ENCODE data around the gene PDZD2.
"Not testable (repeated sequence)": the region's sequence is repeated elsewhere in the genome, so short reads cannot be mapped to it uniquely, and the experiment has no call there.

The PDZD2 gene

DNA sequence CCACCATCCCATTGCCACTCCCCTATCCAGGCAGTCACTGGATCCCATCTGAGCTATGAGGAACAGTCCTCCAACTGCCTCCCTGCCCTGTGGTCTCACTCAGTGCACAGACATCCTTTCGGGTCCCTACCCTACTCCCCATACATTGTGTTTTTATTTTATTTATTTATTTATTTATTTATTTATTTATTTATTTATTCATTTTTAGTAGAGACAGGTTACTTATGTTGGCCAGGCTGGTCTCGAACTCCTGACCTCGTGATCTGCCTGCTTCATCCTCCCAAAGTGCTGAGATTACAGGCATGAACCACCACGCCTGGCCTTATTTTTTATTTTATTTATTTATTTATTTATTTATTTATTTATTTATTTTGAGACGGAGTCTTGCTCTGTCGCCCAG is 137.4 kb downstream of the PDZD2 start:
- DNase-seq: not testable (repeated sequence)

DNA sequence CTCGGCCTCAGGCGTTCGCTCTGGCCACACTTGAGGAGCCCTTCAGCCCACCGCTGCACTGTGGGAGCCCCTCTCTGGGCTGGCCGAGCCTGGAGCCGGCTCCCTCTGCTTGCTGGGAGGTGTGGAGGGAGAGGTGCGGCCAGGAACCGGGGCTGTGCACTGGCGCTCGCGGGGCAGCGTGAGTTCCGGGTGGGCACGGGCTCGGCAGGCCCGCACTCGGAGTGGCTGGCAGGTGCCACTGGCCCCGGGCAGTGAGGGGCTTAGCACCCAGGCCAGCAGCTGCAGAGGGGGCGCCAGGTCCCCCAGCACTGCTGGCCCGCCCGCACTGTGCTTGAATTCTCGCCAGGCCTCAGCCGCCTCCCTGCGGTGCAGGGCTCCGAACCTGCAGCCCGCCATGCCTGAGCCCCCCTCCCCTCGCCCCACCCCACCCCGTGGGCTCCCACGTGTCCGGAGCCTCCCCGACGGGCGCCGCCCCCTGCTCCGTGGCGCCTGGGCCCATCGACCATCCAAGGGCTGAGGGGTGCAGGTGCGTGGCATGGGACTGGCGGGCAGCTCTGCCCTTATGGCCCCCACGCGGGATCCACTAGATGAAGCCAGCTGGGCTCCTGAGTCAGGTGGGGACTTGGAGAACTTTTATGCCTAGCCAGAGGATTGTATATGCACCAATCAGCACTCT is 138.2 kb downstream of the PDZD2 start:
- no peak for DNase-seq

DNA sequence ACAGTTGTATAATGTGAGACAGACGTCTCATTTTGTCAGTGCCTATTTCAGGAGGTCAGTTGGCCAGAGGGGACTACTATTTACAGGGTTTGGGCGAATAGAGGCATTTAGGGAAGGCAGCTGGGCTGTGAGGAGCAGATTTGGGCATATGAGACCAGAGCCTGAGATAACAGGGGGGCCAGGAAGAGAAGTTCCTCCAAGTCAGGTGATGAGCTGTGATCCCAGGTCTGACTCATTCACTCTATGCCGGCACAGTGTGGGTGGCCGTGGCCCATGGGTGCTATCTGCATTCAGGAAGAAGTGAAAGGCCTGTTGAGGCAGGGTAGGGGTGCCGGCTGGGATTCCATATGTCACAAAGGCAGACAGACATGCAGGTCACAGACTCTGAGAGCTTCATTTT is 142.8 kb downstream of the PDZD2 start:
- DNase-seq: no peak

DNA sequence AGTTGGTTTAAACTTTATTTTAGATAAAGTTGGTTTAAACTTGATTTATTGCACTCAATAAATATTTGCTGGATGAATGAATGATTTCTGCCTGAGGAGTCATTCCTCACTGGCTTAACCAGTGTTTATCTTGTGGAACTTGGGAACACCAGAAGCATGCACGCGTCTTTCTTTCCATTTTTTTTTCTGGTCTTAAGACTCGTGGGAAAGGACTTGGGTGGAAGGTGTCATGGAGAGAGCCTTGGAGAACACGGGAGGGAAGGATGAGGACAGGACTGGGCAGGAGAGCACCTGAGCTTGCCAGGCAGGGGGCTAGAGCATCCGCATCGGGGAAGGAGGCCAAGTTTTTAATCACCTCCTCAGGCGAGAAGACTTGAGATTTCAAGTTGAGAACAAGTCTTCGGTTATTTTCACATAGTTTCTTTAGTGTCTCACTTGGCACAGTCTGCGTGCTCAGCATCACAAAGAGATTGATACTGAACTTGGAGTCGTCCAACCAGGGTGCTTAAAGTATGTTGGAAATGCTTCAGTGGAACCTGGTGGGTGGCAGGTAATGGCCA is 144.2 kb downstream of the PDZD2 start:
- no peak for DNase-seq

DNA sequence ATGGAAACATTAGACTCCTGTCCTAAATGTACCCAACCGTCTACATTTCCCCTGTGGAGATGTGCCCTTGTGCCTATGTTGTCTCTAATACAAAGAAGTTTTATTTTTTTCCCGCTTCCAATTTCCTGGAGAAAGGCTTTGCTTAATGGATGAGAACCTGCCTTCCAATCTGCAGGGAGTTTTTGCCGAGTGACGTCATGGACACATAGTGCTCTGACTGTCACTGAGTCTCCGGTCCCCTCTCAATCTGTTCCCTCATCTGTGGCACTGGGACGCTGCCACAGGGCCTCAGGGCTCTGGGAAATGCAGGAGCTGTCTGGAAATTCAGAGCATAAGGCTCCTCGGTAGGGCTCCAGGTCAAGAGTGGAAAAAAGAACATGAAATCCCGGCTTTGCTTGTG is 144.8 kb downstream of the PDZD2 start:
- DNase-seq: no peak

DNA sequence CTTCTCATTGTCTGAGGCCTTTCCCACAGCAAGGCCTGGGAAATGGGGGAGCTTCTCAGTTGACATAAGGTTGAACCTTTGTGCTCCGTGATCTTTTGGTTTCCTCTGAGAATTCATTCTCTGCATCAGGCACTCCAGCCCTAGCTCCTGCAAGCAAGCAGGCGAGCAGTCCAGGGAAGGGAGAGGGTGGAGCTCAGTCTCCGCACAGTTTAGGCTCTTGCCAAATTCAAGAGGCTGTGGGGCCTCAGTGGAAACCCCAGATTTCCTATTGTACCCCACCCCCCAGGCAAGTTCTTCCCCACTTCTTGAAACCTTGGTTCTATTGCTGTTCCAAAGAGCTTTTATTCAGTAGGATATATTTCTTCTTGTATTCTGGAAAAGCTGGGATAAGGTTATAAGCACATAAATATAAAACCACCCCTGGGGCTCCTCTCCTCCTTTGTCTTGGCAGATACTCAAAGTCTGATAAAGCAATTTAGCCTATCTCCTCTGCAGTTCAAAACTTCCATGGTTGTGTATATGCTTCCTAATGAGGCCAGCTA is 147.2 kb downstream of the PDZD2 start:
- no peak for DNase-seq

DNA sequence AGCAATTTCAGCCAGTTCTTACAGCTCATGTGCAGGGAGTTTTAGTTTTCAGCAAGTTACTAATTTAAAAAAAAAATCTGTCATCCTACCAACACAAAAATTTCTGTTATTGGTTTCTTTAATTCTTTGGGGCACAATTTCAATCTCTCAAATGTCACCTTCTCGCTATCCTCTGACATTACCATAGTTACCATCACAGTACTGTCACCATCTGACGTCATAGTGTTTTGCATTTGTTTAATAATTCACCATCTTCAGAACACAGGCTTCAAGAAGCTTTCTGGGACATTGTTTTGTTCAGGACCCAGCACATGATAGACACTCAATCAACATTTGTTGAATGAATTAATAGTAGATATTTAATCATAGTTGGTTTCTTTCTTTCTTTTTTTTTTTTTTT is 155.1 kb downstream of the PDZD2 start:
- DNase-seq: no peak

DNA sequence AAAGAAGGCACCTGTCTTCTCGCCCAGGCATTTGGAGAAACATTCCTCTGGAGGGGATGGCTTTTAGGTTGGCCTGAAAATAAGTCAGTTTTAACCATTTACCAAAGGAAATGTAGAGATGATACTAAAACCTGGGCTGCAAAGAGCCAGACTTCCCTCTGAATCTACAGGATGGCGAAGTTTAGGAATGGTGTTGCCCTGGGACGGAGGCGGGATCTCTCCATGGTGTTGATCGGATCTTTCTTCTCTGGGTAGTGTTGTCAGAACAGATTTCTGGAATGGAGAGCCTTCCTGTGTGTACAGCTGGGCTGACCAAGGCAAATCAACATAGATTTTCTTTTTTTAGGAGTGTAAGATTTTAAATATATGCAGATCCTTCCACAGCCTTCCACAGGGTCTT is 159.2 kb downstream of the PDZD2 start:
- no peak for DNase-seq

DNA sequence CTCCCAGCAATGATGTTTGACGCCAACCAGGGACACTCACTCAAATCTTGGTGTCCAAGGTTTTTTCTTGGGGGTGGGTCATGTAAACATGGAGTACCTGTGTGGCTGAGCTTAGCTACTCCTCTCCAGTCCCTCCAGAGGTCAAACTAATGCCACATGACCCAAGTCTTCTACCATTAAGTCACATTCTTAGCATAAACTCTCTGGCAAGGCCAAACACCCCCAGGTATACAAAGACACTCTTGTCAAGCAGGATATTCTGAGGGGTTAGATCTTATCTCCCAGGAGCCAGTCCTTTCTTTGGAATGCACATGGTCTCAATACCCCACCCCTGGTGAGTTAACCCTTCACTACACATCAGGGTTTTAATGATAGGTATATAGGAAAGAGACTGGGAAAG is 161.4 kb downstream of the PDZD2 start:
- DNase-seq: no peak

DNA sequence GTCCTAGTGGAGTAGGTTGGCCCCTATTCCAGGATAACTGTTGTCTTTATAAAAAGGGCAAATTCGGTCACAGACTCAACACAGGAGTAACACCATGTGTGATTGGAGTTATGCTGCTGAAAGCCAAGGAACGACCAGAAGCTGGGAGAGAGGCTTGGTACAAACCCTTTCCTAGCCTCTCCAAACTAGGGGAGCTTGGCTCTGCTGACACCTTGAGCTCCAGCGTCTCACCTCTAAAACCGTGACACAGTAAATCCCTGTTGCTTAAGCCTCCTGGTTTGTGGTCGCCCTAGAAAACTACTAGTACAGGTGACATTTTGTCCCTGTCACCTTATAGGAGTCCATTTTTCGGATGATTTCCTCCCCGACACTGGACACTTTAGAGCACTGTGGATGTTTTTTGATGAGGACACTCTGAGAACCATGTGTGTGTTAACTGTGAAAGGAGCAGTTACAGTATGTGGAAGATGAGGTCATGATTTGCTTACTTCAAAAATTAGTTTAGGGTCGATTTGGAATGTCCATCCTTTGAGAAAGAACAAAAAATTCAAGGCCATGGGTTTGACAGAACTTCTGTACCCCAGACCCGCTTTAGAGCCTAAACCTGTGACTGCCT is 167.0 kb downstream of the PDZD2 start:
- no peak for DNase-seq

DNA sequence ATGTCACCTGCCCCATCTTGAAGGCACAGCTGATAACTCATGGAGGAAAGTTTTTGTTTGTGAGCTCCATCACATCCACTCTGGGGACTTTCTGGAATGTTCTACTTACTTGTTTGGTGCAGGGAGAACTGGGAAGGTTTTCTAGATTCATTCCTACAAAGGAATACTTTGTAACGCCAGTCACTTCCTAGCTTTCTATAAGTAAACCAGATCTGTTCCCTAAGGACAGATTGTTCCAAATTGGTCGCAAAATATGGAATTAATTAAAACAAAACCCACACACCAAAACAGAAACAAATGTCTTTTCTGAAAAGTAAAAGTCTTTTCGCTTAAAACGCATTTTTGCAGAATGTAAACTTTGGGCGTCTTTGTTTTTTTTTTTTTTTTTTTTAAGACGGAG is 167.6 kb downstream of the PDZD2 start:
- DNase-seq: no peak

DNA sequence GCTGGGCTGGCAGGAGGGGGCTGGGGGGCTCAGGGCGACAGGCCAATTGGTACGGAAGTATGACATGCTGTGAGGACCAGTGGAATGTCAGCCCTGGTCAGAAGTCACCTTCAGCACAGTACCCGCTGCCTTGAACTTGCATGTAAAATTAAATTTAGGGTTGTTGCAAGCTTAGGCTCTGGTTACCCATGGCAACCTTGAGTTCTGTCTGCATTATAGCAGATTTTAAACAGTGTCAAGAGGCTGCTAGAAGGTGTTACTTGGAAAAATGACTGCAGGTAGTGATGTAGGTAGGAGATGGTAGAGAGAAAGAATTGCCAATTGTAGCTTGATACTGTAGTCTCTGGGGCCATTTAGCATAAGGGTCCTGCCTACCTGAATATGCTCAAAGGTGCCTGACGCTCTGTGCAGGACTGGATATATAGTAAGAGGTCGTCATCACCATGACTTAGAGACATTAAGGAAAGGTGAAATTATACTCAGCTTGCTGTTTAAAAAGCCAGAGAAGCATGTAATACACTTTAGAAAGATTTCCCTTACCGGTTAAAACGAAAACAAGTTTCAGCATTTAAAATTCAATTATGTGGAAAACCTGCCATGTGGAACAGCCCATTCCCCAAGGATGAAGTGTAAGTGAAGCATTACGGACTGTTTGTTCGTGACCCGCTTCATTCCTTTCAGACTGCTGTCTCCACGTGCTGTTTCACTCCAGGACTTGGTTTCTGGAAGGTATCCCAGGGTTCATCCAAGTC is 169.0 kb downstream of the PDZD2 start:
- no peak for DNase-seq

DNA sequence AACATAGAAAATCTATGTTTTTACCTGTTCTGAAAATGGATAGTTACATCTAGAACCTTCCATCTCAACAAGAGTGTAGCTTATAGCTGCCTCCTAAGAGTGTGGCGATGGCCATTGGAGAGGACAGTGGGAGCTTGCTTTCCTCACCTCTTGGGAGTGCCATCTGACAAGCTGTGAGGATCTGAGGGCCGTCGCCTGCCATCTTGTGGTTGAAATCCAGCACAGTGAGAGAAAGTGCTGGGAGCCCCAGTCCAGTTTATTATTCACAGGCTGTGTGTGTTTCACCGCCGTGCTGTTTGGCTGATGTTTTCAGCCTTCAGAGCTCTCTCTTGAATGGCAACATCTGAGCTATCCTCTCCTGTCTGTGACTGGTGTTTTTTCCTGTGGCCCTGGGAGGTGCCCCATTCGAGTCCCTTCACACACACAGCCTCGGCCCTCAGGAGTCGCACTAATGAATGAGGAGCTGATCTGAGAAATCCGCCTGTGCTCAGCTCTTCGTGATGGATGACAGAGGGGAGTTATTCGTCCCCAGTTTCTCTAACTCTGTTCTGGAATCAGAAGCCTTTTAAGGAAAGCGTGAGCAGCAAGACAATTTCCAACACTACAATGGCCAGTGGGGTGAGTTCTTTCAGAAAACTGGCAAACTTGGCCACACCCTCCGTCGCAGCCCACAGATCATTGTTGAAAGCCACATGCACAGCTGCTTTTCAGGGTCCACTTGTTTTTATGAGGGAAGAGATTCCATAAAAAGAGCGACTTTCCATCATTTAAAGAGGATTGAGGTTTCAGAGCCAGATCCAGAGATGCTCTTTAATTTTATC is 170.3 kb downstream of the PDZD2 start:
- DNase-seq: peak; percentile 6

DNA sequence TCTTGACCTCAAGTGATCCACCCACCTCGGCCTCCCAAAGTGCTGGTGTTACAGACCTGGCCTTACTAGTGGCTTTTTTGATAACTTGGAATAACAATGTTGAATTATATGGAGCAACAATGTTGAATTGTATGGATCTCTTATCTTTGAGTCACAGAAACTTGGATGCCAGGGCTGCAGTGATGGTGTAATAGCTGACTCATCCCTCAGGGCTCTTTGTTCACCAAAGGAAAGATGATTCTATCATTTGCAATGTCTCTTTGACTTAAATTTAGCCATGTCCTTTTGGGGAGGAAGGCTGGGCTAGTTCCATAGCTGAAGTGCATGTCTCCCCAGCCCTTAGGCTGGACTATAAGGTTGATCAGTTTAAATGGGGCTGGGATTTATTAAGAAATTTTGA is 172.3 kb downstream of the PDZD2 start:
- no peak for DNase-seq

DNA sequence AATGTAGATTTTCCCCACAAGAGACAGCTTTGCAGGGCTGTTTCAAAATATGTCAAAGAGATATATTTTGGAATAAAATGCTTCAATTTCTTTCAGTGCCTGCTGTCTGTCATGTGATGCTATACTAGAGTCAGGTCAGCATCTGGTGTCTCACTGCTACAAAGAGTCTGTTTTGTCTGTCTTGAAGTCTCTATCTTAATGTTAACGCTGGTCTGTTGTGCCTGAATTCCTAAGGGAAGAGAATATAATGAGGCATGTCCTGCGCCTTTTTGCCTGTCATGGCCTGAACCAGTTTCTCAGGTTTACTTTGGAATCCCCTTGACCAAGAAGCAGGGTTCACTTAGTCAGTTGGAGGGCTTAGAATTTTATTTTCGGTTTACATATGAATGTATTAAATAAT is 176.4 kb downstream of the PDZD2 start:
- no peak for DNase-seq

DNA sequence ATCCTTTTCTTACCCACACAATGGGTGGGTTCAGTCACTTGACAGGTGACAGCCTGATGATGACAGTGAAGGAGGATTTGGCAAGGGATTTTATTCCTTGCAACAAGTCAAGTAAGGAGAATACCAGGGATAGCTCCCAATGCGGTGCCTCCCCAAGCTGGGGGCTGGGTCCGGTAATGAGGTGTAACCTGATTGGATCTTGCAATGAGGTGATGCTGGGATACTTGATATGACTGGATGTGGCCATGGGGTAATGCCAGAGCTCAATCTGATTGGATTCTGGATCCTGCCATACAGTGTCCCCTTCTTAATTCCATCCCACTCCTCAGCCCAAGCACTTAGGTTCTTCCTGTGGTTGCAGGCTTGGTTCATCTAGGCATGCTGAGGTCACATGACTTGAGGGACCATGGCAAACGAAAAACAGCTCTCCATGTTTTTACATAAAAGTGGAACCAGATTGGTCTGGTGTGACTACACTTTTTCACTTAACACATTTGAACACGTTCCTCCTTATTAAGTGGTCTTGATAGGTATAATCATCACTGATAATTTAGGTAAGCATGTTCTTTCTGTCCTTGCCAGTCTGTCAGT is 181.1 kb downstream of the PDZD2 start:
- DNase-seq: no peak

DNA sequence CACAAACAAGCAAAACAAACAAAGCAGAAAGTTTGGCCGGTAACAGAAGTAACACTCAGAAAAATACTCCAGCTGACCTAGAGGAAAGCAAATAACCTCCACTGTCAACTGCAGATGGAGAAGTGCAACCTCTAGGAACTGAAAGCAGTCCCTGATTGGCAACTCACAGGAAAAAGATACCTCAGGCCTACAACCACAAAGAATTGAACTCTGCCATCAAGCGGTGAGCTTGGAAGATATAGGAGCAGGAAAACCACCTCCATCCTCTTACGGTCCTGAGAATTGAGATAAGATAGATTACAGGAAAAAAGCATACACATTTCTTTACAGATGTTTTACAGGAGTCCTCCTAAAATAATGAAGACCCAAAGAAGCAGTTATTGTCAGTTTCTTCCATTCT is 184.5 kb downstream of the PDZD2 start:
- no peak for DNase-seq

DNA sequence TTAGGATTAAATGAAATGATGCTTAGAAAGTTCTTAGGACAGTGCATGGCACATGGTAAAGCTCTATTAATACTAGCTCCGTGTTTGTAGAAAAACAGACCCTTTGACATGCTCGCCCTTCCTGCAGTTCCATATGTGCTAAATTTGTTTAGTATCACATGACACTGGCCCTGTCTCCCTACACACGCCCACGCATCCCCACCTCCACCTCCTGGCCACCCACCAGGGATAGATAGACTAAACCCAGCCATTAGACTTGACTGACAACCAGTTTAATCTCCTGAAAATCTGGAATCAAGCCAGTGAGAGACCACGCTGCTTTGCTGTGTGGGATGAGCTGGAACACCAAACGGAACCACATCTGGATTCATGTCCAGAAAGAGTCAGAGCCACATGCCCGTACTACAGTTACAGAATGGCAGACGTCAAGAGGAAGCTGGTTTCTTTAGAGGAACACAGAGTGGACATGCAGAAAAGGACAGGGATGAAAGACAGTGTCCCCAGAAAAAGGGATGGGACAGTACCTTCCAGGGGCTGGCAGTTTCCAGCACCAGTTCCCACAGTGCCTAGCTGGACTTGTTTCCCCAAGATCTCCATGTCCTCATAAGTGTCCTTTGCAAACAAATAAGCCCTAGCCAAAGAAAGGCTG is 186.1 kb downstream of the PDZD2 start:
- DNase-seq: no peak

DNA sequence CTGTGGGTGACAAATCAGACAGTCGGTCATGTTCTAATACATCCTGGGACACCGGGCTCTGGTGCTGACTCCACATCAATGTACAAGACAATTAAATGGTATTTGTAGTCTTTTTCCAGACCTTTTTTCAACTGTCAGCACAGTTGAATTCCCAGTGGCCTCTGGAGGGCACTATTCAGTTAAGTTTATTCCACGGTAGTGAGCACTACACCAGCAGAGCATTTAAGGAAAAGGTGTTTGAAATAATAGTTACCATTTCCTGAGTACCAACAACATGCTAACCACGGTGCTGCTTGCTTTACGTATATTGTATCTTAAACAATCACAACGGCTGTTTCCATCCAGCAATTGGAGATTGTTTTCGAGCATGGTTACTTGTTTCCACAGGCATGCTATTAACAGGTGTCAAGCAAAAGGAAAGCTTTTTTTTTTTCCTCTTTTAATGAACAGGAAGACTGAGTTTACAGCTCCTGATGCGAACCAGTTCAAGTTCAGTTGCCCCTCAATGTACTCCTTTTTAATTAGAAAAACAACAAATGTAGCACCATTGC is 186.7 kb downstream of the PDZD2 start:
- no peak for DNase-seq

DNA sequence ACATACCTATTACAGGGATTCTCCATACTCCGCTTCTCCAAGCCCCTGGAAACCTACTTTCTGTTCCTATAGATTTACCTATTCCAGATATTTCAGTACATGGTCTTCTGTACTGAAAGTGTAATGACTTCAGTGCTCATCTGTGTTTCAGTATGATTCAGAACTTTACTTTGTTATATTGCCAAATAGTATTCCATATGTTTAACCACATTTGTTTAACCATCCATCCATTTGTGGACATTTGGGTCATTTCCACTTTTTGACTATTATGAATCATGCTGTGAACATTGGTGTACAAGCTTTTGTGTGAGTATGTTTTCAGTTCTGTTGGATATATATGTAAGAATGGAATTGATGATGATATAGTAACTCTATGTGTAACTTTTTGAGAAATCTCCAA is 188.9 kb downstream of the PDZD2 start:
- DNase-seq: no peak

DNA sequence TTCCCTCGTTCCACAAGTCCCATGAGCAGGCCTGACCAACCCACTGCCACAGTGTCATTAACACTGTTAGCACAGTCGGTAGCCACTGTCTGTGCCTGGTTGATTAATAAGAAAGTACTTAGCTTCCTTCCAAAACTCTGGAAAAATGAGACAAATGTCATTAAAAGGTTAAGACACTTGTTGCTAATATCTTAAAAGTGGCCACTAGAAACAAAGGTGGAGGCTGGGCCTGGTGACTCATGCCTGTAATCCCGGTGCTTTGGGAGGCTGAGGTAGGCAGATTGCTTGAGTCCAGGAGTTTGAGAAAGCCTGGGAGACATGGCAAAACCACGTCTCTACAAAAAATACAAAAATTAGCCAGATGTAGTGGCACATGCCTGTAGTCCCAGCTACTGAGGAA is 194.0 kb downstream of the PDZD2 start:
- DNase-seq: no peak

DNA sequence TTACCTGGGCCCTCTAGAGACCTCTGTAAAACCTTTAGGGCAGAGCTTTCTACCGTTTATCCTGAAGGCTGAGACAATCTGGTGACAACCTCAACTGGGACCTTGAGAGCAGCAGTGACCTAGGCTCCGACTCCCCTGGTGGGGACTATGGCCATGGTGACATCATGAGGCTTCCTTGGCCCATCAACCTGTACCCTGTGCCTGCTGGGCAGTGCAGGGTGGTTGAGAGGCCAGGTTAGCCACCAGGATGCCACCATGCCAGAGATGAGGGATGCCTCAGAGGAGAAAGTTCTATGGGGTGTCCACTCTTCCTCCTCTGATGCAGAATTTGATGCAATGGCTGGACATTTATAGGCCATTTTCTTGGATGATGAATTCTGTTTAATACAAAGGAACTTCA is 194.8 kb downstream of the PDZD2 start:
- DNase-seq: no peak
